Anterior cingulate cortex (tissue), 58 donors: ENCODE results near the gene MAP3K13.
A peak's percentile ranks its signal among the peaks of the same experiment; 100 is the strongest.

Experiments
- DNase-seq, 58 donors: peaks; one replicate each; lab custom pipeline; 2025; lab: John Stamatoyannopoulos, UW

Gene MAP3K13

GRCh38 chr3:185362850-185363661 is at the start of gene MAP3K13:
TSS of gene MAP3K13 (plus strand) at chr3:185363136. CDS start at chr3:185428582, 65,446 bp downstream.
- peak; percentile 10 to 94 (median 76) for DNase-seq

DNA sequence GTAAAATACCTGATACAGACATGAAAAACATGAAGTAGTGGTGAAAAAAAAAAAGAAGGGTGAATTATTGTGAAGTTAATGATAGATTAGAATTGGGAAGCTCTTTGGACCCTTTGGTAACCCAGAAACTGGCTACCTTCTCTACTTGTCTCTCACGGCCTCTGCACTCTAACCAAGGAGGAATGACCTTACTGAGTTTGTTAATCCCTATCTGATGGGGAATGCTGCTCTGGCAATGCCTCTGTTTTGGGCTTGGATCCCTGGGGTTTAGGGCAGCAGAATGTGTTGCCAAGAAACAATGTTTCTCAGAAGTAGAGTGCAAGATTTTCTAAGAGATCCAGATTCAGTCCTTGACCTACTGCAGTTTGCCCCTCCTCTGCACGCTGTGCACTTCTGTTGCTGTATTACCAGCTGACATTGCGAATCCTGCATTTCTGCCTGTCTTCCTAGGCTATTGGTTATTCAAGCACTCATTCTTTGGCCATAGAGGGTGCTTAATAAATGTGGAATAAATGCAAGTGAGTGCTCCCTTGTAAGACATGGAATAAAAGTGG is 49.2 kb upstream of the MAP3K13 start:
- DNase-seq, result no peak

DNA sequence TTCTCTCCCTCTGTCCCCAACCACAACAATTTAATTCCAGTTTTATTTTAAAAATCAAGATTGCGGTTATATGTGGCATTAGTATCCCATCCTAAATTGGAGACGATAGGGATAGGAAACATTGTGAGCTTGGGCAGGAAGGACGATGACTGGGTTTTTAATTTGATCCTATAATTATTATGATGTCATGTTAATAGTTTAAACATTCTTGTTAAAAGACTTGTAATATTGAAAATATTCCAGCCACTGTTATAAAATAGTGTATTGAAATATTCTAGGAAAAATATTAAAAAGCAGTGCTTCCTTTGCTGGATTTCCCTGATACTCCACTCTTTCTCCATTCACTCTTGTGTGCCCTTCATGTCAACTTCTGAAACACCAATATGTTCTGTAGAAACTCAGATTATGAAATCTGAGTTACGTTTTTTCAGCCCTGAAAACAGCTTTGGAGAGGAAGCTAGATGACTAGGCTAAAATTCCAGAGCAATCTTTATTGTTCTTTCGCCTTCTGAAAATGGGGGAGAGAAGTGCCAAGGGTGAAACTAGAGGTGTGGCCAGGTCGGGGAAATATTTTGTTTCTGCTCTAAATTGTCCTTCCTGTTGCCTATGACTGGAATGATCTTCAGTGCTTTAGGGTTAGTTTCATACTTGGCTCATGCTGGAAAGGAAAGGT is 46.1 kb upstream of the MAP3K13 start:
- DNase-seq, result no peak

- no peak for DNase-seq
Measured at GRCh38 chr3:185317674-185318073, 45.3 kb upstream of the MAP3K13 start.

DNA sequence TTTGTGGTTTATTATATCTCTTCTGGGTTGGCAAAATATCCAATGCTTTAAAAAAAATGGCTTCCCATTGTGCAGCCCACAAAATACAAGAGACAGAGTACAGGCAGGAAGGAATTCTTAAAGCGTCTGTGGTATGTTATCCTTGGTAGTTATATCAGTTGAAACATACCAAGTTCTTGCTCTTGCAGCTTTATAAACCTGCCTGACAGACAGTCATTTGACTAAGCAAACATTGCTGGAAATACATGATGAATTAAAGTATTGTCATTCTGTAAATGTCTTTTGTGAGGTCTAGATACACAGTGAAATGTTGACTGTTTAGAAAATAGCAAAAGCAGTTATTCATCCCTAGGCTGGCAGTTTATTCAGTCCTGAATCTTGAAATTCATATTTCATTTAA is 44.8 kb upstream of the MAP3K13 start:
- DNase-seq, result no peak

DNA sequence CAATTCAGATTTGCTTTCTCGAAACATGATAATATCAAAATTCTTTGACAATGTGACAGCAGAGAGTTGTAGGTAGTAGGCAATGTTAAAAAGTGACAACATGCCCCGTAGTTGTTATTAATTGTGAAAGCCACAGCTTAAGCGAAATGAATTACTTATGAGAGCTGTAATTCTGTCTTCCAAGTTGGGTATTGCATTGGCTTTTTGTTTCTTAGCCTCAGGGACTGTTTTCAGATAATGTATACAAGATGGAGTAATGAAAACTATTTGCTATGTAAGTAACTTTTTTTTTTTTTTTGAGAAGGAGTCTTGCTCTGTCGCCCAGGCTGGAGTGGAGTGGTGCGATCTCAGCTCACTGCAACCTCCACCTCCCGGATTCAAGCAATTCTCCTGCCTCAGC is 43.1 kb upstream of the MAP3K13 start:
- DNase-seq, result no peak

- DNase-seq, result no peak
Measured at GRCh38 chr3:185320949-185321348, 42.0 kb upstream of the MAP3K13 start.

DNA sequence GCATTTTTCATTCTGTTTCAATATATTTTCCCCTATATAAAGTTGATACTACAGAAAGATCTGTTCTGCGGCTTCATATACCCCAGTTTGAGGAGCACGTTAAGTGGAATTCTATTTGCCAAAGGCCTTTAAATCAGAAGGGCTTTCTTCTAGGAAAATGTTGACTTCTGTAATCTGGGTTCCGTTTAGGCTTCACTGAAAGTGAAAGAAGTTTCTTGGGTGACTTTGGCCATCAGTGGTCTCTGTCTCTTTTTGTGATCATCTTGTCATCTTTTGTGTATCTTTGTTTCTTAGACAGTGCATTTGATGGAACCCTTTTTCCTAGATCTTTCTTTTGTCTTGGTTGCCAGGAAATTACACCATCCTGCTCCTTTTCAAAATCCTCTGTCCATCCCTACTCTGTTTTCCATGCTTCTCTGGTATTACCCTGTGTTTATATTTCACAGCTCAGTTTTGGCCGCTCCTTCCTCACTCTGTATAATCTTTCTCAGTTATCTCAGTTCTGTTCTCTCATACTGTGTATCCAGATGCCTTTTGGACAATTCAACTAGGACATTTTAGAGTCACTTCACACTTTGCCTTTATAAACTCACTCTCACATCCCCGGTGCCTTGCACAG is 40.7 kb upstream of the MAP3K13 start:
- no peak for DNase-seq

DNA sequence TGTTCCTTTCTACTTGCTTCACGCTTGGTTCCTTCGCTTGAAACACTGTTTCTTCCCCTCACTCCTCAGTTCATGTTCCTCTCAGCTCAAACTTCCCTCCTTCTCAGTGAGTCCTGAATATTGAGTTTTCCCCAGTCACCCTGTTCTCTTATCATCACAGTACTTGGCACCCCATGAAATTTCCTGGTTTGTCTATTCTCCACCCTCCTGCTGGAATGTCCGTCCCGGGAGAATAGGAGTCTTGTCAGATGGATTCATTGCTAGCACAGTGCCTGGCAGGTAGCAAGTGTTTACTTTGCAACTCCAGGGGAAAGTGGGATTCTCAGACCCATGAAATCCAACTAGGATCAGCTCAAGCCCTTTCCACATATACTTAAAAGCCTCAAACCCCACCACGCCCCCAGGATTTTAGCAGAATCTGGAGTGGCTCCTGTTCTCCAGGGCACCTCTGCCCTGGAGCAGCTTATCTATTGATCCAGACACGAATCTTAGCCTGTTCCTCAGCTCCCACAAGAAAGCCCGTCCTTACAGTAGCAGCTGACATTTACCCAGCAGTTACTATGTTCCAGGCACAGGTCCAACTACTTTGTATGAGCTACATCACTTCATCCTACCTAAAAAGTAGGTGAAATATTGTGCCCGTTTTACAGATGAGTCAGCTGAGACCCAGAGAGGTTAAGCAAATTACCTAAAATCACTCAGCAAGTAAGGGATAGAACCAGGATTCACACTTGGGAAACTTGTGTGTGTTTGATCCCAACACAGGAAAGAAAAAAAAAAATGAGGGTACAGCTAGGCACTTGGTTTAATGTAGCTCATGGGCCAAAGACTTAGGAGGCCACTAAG is 36.8 kb upstream of the MAP3K13 start:
- no peak for DNase-seq

GRCh38 chr3:185327062-185327461 is 35.9 kb upstream of the MAP3K13 start:
- DNase-seq, result no peak

- no peak for DNase-seq
Measured at GRCh38 chr3:185328324-185329004, 34.5 kb upstream of the MAP3K13 start.

DNA sequence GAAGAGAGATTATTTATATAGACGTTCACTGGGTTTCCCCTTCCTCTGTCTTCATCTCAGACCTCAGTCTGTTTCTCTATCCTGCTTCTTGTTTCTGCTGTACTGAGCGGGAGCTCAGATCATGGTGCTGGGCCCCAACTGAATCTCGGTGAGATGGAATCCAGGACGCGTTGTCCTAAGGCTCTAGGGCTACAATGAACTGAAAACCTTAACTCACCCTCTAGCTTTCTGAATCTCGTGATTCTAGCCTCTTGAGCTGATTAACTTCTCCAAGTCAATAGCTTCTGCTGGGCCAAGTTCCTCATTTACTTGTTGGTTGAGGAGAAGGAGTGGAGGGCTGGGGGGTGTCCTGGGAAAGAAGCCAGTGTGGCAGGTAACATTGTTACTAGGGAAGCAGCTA is 32.7 kb upstream of the MAP3K13 start:
- DNase-seq, result no peak

DNA sequence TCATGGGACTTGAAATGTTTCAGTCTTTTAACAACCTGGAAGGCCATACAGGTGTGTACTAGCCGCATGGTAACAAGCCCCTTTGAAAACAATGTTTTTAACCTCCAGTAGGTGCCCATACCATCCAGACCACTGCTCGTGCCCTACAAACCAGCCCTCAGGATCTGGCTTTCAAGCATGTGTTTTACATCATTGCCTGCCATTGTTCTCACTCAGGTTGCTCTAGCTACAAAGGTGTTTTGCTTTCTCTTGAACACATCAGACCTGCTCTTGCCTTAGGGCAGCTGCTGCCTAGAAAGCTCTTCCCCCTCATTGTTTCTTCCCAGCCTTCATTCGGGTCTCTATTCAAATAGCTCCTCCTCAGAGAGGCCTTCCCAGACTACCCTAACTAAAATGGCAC is 32.3 kb upstream of the MAP3K13 start:
- no peak for DNase-seq

GRCh38 chr3:185332026-185332735 is 30.8 kb upstream of the MAP3K13 start:
- no peak for DNase-seq

DNA sequence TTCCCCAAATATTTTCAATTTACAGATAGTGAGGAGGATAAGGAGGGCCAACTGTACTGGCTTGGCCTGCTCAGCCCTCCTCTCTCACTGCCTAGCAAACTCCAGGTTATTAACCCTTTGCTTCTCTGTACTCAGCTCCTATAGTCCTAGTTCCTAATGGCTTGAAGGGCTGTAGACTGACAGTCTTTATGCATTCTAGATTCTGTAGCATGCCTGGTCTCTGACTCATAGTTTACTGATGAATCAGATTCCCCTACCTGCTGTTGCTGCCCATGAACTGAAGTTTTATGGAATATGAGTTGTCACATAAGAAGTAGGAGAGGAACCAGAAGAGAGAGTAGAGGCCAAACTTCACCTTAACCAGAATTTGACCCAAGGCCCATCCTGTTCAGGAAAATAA is 27.1 kb upstream of the MAP3K13 start:
- no peak for DNase-seq

DNA sequence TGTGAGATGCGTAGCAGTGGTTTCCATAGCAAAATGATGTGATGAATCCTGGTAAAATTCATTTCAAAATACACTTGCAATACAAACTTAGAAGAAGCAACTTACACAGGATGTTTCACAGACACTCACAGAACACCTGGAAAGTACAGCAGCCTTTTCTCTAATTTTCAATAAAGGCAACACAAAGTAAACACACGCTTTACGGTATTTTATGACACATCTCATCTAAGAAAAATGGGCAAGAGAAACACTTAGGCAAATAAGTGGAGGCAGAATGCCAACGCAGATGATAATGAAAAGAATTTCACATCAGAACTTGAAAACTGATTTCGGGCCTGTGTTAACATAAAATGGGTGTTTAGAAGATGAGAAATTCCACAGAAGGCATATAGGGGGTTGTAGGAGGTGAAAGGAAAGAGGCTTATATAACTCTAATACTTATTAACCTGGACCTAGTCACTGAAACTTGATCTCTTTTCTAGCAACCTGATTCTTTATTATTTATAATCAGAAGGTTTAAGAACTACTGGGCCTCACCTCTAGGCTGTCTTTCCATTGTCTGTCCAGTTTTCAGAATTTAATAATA is 25.6 kb upstream of the MAP3K13 start:
- DNase-seq, result no peak

DNA sequence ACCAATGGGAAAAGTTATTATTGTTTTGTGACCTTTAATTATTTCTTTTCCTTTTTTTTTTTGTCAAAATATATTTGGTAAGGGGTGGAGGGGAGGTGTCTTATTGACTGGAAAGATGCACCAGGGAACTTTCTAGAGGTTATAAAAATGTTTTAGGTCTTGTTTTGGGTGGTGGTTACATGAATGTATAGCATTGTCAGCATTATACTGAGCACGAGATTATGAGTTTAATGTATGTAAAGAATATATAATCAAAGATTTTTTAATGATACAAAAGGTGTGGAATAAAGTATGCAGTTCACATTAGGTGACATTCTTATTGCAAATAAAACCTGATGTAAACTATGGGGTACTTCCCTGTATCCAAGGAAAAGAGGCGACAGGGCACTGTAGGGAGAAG is 23.0 kb upstream of the MAP3K13 start:
- no peak for DNase-seq

GRCh38 chr3:185340751-185341150 is 22.2 kb upstream of the MAP3K13 start:
- no peak for DNase-seq
